ENCODE measurements around the gene AP1M1.

- TF ChIP-seq CTCF (IDR thresholded peaks at IDR 0.05), result no peak
- TF ChIP-seq POLR2A (IDR thresholded peaks at IDR 0.05), result no peak
These were observed 19.3 kb downstream of the AP1M1 start for GRCh38 chr19:16216744-16217670.
